Neutrophil (primary cell): ENCODE measurements around the gene LYPD6B.

Experiments used
- H3K27ac ChIP-seq: fragments of 200-600 bp; sonication (generic); 2 replicates; pipeline ENCODE4 v1.5.1; 2016; ENCODE audit warnings: mild to moderate bottlenecking, moderate library complexity
- H3K27me3 ChIP-seq: fragments of 200-600 bp; sonication (generic); 2 replicates; pipeline ENCODE4 v1.6.0; 2016; ENCODE audit warnings: mild to moderate bottlenecking
- H3K36me3 ChIP-seq: fragments of 200-600 bp; sonication (generic); 2 replicates; pipeline ENCODE4 v1.5.1; 2017
- H3K4me1 ChIP-seq, 2 experiments: fragments of 200-600 bp in 1 of 2; sonication (generic) in 1 of 2; 1 replicate in 1 of 2; 2 replicates in 1 of 2; pipeline versions ENCODE4 v1.5.1 to v1.6.1; 2013 to 2016; ENCODE audit warnings: low read depth in 1 of 2, low read length in 1 of 2, mild to moderate bottlenecking in 1 of 2, moderate library complexity in 1 of 2; ENCODE audit not compliant: control insufficient read depth in 1 of 2, insufficient read depth in 1 of 2
- H3K4me3 ChIP-seq, 2 experiments: fragments of 200-600 bp in 1 of 2; sonication (generic) in 1 of 2; 1 replicate in 1 of 2; 2 replicates in 1 of 2; pipeline ENCODE4 v1.5.1; 2013 to 2016; ENCODE audit warnings: low read depth in 1 of 2, low read length in 1 of 2, mild to moderate bottlenecking in 1 of 2, moderate library complexity in 1 of 2
- H3K9me3 ChIP-seq: fragments of 200-600 bp; sonication (generic); 2 replicates; pipeline ENCODE4 v1.5.1; 2016
- TF ChIP-seq, protein P1 (sequence below): fragments of 200-600 bp; sonication (generic); IDR thresholded peaks from 2 replicates; pipeline ENCODE4 v1.5.1; 2016; ENCODE audit warnings: antibody characterized with exemption

The LYPD6B gene

GRCh38 chr2:149180226-149180875 is 141.9 kb downstream of the LYPD6B start:
- Histone ChIP-seq H3K36me3 (no peaks in the 10 kb centered on the region), H3K27me3 (no peaks in the 10 kb centered on the region), H3K9me3 (no peaks in the 10 kb centered on the region), H3K27ac (no peak overlapping the region), H3K4me3 (no peak overlapping the region), H3K4me1 (no peaks in the 10 kb centered on the region)
- TF ChIP-seq, protein P1, sequence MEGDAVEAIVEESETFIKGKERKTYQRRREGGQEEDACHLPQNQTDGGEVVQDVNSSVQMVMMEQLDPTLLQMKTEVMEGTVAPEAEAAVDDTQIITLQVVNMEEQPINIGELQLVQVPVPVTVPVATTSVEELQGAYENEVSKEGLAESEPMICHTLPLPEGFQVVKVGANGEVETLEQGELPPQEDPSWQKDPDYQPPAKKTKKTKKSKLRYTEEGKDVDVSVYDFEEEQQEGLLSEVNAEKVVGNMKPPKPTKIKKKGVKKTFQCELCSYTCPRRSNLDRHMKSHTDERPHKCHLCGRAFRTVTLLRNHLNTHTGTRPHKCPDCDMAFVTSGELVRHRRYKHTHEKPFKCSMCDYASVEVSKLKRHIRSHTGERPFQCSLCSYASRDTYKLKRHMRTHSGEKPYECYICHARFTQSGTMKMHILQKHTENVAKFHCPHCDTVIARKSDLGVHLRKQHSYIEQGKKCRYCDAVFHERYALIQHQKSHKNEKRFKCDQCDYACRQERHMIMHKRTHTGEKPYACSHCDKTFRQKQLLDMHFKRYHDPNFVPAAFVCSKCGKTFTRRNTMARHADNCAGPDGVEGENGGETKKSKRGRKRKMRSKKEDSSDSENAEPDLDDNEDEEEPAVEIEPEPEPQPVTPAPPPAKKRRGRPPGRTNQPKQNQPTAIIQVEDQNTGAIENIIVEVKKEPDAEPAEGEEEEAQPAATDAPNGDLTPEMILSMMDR, result no peak

GRCh38 chr2:149183187-149183586 is 144.7 kb downstream of the LYPD6B start:
- TF ChIP-seq, protein P1, result no peak
- no peaks in the 10 kb centered on the region for H3K9me3 ChIP-seq

GRCh38 chr2:149184991-149185390 is 146.5 kb downstream of the LYPD6B start:
- TF ChIP-seq, protein P1, result no peak
- H3K9me3 ChIP-seq, result no peaks in the 10 kb centered on the region
- H3K36me3 ChIP-seq, result no peaks in the 10 kb centered on the region
- no peak overlapping the region for H3K27ac ChIP-seq
- H3K4me3 ChIP-seq, result no peak overlapping the region
- H3K4me1 ChIP-seq, result no peaks in the 10 kb centered on the region
- H3K27me3 ChIP-seq, result no peaks in the 10 kb centered on the region

More at GRCh38 chr2:149183187-149183586, 144.7 kb downstream of the LYPD6B start:
- Histone ChIP-seq H3K4me3 (no peak overlapping the region), H3K4me1 (no peaks in the 10 kb centered on the region), H3K36me3 (no peaks in the 10 kb centered on the region), H3K27ac (no peak overlapping the region), H3K27me3 (no peaks in the 10 kb centered on the region)

- Histone ChIP-seq H3K4me3 (no peak overlapping the region), H3K27me3 (no peaks in the 10 kb centered on the region), H3K9me3 (no peaks in the 10 kb centered on the region), H3K36me3 (no peaks in the 10 kb centered on the region), H3K27ac (no peak overlapping the region), H3K4me1 (no peaks in the 10 kb centered on the region)
- TF ChIP-seq, protein P1, result no peak
Observed at GRCh38 chr2:149185942-149186490, 147.5 kb downstream of the LYPD6B start.

GRCh38 chr2:149187057-149187456 is 148.6 kb downstream of the LYPD6B start:
- TF ChIP-seq, protein P1, result no peak

More at GRCh38 chr2:149187057-149187456, 148.6 kb downstream of the LYPD6B start:
- no peak overlapping the region for H3K4me3 ChIP-seq
- H3K27me3 ChIP-seq, result no peaks in the 10 kb centered on the region
- H3K4me1 ChIP-seq, result no peaks in the 10 kb centered on the region
- H3K9me3 ChIP-seq, result no peaks in the 10 kb centered on the region
- no peaks in the 10 kb centered on the region for H3K36me3 ChIP-seq
- no peak overlapping the region for H3K27ac ChIP-seq
